ENCODE data around the gene CHRND.

CHRND gene

GRCh38 chr2:232488097-232488711 is 37.8 kb upstream of the CHRND start:
- peak; percentile 10 for DNase-seq

GRCh38 chr2:232488721-232489300 is 37.1 kb upstream of the CHRND start:
- DNase-seq, result no peak

DNA sequence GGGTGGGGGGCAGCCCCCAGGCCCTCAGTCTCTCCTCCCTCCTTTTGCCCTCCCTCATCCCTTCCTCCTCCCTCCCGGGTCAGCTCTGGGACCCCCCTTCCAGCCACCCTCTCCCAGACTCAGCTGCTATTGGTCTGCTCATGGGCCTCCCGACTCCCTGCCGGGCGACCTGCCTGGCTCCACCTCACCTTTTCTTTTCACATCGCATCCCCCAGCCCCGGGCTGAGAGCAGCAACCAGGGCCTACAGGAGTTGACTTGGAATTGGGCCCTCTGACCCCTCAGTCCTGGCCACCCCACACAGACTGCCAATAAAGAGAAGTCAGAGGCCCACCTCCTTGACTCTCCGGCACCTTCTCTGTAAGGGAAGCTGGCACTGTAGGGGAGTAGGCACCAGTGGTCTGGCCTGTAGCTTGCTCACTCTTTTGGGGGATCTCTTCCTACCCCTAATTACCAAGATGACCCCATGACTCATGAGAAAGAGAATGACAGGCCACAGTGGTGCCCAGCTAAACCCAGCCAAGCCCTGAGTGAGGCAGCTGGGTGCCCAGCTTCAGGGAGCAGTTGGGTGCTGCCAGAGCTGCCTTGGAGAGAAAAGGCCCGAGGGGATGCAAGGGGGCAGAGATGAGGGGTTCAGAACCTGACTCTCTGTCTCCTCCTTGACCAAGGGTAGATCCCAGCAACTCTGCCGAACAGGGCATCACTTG is 36.3 kb upstream of the CHRND start:
- DNase-seq, result peak; percentile 5

DNA sequence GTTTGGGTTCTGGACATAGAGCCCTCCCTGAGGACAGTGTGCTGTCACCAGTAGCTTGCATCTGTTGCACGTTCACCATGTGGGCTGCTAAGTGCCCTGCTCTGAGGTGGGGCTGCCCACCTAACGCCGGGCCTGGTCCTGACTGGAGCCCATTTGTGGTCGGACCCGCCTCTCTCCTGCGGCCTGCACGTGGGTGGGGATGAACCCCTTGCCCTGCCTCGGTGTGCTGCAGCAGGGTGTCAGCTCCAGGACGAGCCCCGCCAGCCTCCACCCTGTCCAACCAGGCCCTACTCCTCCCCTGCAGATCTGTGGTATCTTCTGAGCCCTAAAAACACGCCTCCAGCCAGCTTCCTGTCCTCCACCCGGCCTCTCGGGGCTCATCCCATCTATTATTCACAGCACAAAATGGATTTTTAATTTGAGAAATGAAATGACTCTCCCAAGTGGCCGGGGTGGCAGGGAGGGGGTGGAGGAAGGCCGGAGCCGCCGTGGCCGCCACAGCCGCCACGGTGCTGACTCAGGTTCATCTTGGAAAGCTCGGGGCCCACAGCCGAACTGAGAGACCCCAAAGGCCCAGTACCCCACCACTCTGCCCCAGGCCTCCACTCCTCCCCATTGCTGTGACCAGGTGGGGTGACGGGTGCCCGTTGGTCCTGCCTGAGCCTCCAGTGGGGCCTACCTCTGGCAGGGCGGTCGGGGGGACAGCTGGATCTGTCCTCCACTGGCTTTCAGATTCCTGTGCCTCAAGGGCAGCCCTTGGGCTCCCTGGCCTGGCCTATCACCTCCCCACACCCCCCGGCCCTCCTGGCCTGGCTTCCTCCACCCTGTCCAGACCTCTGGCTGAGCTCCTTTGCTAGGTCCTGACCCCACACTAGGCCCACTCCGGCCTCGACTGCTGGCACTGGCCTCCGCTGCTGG is 35.5 kb upstream of the CHRND start:
- peak; percentile 10 for DNase-seq

GRCh38 chr2:232491139-232491780 is 34.7 kb upstream of the CHRND start:
- DNase-seq, result no peak

DNA sequence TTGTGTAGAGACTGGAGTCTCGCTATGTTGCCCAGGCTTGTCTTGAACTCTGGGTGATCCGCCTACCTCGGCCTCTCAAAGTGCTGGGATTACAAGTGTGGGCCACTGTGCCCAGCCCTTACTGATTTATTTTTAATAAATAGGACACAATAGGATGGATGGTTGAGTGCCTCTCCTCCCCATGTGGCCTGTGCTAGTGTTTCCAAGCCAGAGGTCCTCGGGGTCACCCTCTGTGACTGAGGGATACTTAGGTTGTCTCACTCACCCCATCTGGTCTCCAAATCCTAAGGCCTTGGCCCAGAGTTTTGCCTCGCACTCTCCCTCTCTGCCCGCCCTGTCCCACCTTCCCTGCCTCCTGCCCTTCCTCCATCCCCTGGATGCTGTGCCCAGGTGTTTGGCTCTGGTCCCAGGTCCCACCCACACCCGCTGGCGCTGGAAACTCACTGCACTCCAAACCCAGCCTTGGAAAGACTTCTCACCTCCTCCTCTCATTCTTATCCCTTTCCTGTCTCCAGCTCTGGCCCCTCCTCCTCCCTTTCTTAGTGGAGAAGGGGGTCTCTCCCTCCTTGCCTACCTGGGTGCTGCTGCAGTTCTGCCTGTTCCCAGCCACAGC is 33.6 kb upstream of the CHRND start:
- DNase-seq, result peak; percentile 1

GRCh38 chr2:232492963-232493700 is 32.8 kb upstream of the CHRND start:
- DNase-seq, result peak; percentile 1

DNA sequence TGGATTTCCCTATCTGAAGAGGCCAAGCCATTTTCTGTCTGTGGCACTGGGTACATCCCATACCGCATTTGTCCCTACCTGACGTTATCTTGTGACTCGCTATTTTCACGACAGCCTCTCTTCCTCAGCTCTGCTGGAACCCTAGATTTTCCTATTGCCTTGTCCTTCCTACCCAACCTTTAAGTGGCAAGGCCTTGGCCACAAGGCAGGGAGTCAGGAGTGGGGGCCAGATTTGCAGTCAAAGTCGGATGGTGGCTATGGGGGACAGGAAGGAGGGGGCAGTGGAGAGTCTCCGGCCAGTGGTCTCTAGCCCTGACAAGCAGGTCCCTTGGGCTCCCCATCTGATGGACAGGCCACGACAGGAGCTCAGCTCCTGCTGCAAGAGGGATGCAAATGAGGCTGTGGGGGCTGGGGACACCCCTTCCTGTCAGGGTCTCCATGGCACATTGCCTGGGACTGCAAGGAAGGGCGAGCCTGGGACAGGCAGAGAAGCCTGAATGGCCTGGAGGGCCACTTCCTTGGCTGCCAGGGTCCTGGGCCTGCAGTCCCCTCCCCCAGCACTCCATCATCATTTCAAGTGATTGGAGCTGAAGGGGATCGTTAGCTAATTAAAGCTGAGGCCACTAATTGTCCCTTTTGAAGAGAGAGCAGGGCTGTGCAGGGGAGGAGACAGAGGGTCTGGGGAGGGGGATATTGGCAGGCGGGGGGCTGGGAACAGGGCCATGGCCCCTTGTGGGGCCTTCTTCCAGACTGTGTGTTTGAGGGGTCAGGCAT is 32.1 kb upstream of the CHRND start:
- DNase-seq, result no peak

- DNase-seq, result no peak
These were observed 31.4 kb upstream of the CHRND start for GRCh38 chr2:232494542-232494941.

- DNase-seq, result no peak
These were observed 30.7 kb upstream of the CHRND start for GRCh38 chr2:232495292-232495691.

DNA sequence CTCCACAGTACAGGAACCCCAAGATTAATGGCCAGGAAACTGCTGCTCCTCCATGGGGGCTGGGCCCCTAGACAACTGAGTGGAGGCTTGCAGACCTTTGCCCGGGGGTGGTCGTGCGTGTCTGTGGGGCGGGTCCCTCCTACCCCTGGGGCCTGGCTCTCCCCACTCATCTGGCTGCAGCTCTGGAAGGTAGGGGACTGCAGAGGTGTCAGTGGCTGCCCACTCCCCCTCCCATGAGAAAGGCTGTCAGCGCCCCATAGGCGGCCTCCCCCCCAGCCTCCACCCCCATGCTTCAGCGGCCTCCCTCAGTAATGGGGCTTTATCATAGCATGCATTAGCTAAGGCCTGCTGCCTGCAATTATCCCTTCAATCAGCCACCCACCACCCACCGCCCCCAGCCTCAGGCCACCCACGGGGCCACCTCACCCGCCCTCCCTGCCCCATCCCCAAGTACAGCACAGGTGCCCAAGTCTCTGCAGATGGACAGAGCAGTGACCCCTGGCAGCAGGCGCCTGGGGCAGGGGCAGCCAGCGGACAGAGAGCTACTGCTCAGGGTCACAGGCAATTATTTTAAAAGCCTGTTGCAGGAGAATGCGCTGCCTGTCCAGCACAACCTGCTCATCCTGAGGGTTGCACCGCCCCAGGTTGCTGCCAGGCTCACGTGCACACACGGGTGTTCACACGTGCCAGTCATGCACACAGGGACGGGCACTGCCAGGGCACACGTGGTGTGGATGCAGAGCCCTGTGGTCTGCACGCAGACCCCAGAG is 29.3 kb upstream of the CHRND start:
- DNase-seq, result no peak

DNA sequence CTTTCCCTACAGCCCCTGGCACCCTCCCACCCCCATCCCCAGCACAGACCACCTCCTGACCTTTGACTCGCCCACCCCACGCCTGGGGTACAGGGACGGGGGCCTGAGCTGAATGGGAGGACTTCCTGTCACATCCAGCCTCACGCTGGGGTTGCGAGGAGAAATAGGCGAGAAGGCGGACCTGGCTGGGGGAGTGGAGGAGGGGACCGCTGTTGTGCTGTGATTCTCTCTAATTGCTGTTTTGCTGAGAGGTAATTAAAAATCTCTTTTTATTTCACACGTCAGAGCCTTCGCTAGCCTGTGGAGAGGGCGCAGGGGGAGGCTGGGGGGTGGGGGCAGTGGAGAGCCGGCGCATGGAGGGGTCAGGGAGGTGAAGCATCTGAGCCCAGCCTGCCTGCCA is 28.6 kb upstream of the CHRND start:
- no peak for DNase-seq

- no peak for DNase-seq
These were observed 27.5 kb upstream of the CHRND start for GRCh38 chr2:232498452-232498851.

DNA sequence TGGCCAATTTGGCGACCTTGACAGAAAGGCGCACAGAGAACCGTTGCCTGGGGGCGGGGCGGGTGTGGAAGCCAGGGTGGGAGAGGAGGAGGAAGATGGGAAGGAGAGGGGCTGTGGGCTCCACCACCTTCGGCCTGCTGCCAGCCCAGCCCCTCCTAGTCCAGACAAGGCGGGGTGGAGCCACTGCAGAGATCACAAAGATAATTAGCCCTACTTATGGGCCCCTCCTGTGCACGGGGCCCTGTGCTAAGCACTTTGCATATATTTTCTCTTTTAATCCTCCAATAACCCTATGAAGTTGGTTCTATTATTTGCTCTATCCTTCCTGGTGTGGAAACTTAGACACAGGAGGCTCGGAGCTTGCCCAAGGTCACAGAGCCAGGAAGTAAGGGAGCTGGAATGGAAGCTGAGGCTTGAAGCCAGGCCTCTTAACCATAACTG is 24.6 kb upstream of the CHRND start:
- DNase-seq, result no peak

- DNase-seq, result no peak
These were observed 24.1 kb upstream of the CHRND start for GRCh38 chr2:232501794-232502390.

- no peak for DNase-seq
These were observed 23.4 kb upstream of the CHRND start for GRCh38 chr2:232502511-232502910.

DNA sequence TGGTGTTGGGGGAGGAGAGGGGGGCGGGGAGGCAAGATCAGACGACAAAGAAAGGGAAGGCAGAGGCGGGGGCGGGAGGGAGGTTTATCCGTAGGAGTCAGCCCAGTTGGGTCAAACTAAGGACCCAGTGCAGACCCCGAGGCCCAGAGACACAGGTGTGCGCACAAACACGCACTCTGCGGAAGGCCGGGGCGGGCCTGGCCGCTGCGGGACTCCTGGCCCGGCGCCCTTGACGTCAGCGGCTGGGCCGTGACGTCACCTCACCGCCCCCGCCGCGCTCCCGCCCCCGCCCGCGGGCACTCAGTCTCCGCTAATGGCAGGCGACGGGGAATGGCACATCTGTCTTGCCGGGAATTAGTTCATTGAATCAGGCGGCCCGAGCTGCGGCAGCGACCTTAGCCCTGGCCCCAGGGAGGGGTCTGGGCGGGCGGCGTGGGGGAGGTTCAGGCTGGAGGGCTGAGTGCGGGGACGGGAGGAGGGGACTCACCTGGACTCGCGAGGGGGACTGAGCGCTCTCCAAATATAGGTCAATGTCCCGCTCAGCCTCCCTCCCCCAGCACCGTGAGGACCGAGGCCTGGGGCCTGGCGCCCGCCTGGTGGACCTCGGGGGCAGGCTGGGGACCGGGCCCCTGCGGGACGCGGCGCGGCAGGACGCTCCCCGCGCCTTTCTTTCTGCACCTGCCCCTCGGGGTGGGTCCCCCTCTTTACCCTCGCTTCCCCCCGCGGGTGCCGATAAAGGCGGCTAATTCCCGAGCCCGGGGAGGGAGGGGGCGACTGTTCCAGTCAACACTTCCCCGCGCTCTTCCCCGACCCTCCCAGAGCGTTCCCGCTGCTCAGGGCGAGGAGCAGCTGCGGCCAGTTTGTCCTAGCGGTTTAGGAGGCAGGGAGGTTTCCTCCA is 22.8 kb upstream of the CHRND start:
- peak; percentile 41 for DNase-seq

GRCh38 chr2:232503809-232504323 is 22.1 kb upstream of the CHRND start:
- no peak for DNase-seq
